ENCODE data around the gene SKI. TPM values are rescaled to one million over a fixed set of nuclear protein-coding genes. Genes with fewer than 3 reads are reported as not detected.
A peak's percentile ranks its signal among the peaks of the same experiment; 100 is the strongest.

Gene SKI
- total and polyA plus RNA-seq, 2 experiments from 2014 or later, result 5.1 to 21.9 TPM

GRCh38 chr1:2352897-2353550, 124.9 kb downstream of the SKI start:
- no peak for DNase-seq (ENCODE audit: low spot score)
- H3K4me1 ChIP-seq (ENCODE audit: insufficient read depth), result no peaks in the 10 kb centered on the region
- no peaks in the 10 kb centered on the region for H3K27me3 ChIP-seq
- H3K79me2 ChIP-seq, result no peaks in the 10 kb centered on the region
- H3K9me3 ChIP-seq (ENCODE audit: low read depth), result no peaks in the 10 kb centered on the region
- H3K4me3 ChIP-seq, result no peak overlapping the region
- WGBS (ENCODE audit: low lambda C conversion rate, missing lambda C conversion rate), result 88% methylated on average over 21 of the region's 21 CpGs
- H4K20me1 ChIP-seq (ENCODE audit: insufficient read depth, poor library complexity, severe bottlenecking), result no peaks in the 10 kb centered on the region
- no peak overlapping the region for H2AFZ ChIP-seq
- no peak for TF ChIP-seq CTCF (IDR thresholded peaks at IDR 0.05; ENCODE audit: poor library complexity)
- TF ChIP-seq EZH2 (IDR thresholded peaks at IDR 0.05; ENCODE audit: borderline replicate concordance), result no peak
- TF ChIP-seq EZH2phosphoT487 (IDR thresholded peaks at IDR 0.05; ENCODE audit: low read depth, severe bottlenecking, unreplicated experiment), result no peak
- no peaks in the 10 kb centered on the region for H3K36me3 ChIP-seq (replicated peaks; ENCODE audit: insufficient read depth, low read depth)
- H3K4me2 ChIP-seq, result no peak overlapping the region
- no peaks in the 10 kb centered on the region for H3K9me2 ChIP-seq (replicated peaks; ENCODE audit: insufficient read depth)
- H3K27ac ChIP-seq, result no peak overlapping the region

GRCh38 chr1:2353551-2354438, 125.7 kb downstream of the SKI start:
- no peak for DNase-seq (ENCODE audit: low spot score)
- no peak for TF ChIP-seq CTCF (IDR thresholded peaks at IDR 0.05; ENCODE audit: poor library complexity)
- no peak for TF ChIP-seq EZH2phosphoT487 (IDR thresholded peaks at IDR 0.05; ENCODE audit: low read depth, severe bottlenecking, unreplicated experiment)
- no peak for TF ChIP-seq EZH2 (IDR thresholded peaks at IDR 0.05; ENCODE audit: borderline replicate concordance)
- 91% methylated on average over 28 of the region's 28 CpGs for whole genome bisulfite sequencing (ENCODE audit: low lambda C conversion rate, missing lambda C conversion rate)
- H3K4me1 ChIP-seq (ENCODE audit: insufficient read depth), result no peaks in the 10 kb centered on the region
- no peaks in the 10 kb centered on the region for H3K9me3 ChIP-seq (ENCODE audit: low read depth)
- no peaks in the 10 kb centered on the region for H4K20me1 ChIP-seq (ENCODE audit: insufficient read depth, poor library complexity, severe bottlenecking)
- H3K4me3 ChIP-seq, result no peak overlapping the region
- H3K9me2 ChIP-seq (replicated peaks; ENCODE audit: insufficient read depth), result no peaks in the 10 kb centered on the region
- no peak overlapping the region for H2AFZ ChIP-seq
- no peaks in the 10 kb centered on the region for H3K27me3 ChIP-seq
- no peaks in the 10 kb centered on the region for H3K36me3 ChIP-seq (replicated peaks; ENCODE audit: insufficient read depth, low read depth)
- H3K4me2 ChIP-seq, result no peak overlapping the region
- no peaks in the 10 kb centered on the region for H3K79me2 ChIP-seq
- no peak overlapping the region for H3K27ac ChIP-seq

- 75% methylated on average over 37 of the region's 38 CpGs for WGBS (ENCODE audit: low lambda C conversion rate, missing lambda C conversion rate)
- Histone ChIP-seq H4K20me1 (ENCODE audit: insufficient read depth, poor library complexity, severe bottlenecking) (no peaks in the 10 kb centered on the region), H3K4me1 (ENCODE audit: insufficient read depth) (no peaks in the 10 kb centered on the region), H3K27ac (peak overlapping the region; percentile 61), H3K4me2 (peak overlapping the region; percentile 29), H3K27me3 (no peaks in the 10 kb centered on the region), H2AFZ (no peak overlapping the region), H3K4me3 (no peak overlapping the region), H3K9me2 (replicated peaks; ENCODE audit: insufficient read depth) (no peaks in the 10 kb centered on the region), H3K79me2 (no peaks in the 10 kb centered on the region), H3K36me3 (replicated peaks; ENCODE audit: insufficient read depth, low read depth) (no peaks in the 10 kb centered on the region), H3K9me3 (ENCODE audit: low read depth) (no peaks in the 10 kb centered on the region)
- TF ChIP-seq EZH2phosphoT487 (IDR thresholded peaks at IDR 0.05; ENCODE audit: low read depth, severe bottlenecking, unreplicated experiment) (no peak), CTCF (IDR thresholded peaks at IDR 0.05; ENCODE audit: poor library complexity) (no peak), EZH2 (IDR thresholded peaks at IDR 0.05; ENCODE audit: borderline replicate concordance) (no peak)
- peak; percentile 31 for DNase-seq (ENCODE audit: low spot score)
Measured at GRCh38 chr1:2354511-2355372, 126.6 kb downstream of the SKI start.
